Inflammatory macrophage treated with lipopolysaccharide for 4 hours (primary cell): Measurements from ENCODE around the gene IL6R.
"Not testable (repeated sequence)": the region's sequence is repeated elsewhere in the genome, so short reads cannot be mapped to it uniquely, and the experiment has no call there.

Experiments
- DNase-seq: peaks from one replicate; pipeline ENCODE4 v3.0.0-alpha.2; 2020

The IL6R gene

DNA sequence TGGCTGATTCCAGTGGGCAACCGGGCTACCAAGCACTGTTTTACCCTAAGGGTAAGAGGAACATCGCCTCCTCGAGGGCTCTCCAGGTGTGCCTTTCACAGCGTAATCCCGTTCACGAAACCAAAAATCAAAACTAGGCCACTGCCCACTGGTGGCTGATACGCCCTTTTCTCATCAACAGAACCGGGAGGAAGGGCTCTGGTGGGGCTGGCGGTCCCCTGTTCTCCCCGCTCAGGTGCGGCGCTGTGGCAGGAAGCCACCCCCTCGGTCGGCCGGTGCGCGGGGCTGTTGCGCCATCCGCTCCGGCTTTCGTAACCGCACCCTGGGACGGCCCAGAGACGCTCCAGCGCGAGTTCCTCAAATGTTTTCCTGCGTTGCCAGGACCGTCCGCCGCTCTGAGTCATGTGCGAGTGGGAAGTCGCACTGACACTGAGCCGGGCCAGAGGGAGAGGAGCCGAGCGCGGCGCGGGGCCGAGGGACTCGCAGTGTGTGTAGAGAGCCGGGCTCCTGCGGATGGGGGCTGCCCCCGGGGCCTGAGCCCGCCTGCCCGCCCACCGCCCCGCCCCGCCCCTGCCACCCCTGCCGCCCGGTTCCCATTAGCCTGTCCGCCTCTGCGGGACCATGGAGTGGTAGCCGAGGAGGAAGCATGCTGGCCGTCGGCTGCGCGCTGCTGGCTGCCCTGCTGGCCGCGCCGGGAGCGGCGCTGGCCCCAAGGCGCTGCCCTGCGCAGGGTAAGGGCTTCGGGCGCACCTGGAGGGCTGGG is at the start of gene IL6R:
TSS of gene IL6R (plus strand) at position 360 of the 763 bp plus-strand sequence. CDS start at position 647, 287 bp downstream.
- peak; percentile 99 for DNase-seq

DNA sequence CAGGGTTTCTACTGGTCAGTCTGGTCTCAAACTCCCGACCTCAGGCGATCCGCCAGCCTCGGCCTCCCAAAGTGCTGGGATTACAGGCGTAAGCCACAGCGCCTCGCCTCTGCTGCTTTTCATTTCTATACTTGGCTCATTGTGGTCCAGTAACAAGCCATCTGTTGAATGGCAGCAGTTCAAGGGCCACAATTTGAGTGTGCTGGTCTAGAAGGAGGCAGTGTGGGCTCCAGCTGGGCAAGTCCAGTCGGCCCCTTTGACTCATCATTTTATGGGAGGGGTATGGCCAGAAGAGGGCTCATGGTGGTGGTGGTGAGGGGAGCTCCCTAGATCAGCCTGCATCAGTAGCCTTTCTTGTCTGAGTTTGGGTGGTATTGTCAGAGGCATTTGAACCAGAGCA is 46.6 kb upstream of the IL6R start:
- DNase-seq: no peak

DNA sequence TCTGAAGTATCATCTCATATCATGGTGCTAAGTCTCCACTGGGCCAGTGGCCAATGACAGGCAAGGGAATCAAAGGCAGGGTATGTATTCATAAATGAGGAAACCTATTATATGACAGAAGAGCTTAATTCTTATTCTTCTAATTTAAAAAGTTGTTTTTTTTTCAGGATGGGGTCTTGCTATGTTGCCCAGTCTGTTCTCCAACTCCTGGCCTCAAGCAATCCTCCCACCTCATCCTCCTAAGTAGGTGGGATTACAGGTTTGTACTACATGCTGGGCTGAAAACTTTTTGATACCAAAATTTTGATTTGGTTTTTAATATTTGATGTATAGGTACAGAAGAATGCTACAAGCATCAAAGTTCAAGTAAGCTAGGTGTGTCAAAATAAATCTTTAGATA is 44.9 kb upstream of the IL6R start:
- DNase-seq: no peak

DNA sequence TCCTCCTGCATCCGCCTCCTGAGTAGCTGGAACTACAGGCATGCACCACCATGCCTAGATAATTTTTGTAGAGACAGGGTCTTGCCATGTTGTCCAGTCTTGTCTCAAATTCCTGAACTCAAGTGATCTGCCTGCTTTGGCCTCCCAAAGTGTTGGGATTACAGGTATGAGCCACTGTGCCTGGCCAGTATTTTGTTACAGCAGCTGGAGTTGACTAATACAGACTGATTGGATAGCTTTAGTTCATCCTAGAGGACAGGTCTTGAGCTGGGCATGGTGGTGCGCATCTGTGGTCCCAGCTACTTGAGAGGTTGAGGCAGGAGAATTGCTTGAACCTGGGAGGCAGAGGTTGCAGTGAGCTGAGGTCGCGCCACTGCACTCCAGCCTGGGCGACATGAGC is 44.3 kb upstream of the IL6R start:
- not testable (repeated sequence) for DNase-seq

DNA sequence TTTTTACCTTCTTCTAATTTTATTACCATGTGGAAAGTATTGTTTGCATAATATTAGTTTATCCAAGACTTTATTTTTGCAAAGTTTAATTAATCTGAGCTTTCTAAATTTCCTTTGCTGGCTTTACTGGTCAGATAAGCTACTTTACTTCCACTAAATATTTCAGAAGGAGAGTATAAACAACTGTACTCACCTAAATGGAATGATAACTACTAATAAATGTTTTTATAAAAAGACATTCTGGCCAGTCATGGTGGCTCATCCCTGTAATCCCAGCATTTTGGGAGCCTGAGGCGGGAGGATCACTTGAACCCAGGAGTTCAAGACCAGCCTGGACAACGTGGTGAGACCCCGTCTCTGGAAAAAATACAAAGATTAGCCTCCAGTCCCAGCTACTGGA is 43.8 kb upstream of the IL6R start:
- DNase-seq: no peak

DNA sequence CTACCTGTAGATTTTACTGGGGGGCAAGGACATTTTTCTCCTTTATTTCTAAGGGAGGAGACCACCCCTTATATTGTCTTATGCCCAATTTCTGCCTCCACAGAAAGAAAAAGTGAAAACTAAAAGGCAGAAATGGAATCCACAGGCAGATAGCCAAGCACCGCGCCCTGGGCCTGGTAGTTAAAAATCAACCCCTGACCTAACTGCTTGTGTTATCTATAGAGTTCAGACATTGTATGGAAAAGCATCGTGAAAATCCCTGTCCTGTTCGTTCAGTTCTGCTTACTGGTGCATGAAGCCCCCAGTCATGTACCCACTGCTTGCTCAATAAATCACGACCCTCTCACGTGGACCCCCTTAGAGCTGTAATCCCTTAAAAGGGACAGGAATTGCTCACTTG is 33.7 kb upstream of the IL6R start:
- no peak for DNase-seq

DNA sequence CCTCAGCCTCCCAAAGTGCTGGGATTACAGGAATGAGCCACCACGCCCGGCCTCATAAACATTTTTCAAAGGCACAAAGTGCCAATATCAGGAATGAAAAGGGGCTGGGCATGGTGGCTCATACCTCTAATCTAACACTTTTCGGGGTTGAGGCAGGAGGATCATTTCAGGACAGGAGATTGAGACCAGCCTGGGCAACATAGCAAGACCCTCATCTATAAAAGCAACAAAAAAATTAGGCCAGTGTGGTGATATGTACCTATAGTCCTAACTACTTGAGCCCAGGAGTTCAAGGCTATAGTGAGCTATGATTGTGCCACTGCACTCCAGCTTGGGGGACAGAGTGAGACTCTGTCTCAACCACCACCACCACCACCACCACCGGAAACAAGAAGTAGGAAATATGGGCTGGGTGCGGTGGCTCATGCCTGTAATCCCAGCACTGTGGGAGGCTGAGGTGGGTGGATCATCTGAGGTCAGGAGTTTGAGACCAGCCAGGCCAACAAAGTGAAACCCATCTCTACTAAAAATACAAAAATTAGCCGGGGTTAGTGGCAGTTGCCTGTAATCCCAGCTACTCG is 31.3 kb upstream of the IL6R start:
- DNase-seq: peak; percentile 58

DNA sequence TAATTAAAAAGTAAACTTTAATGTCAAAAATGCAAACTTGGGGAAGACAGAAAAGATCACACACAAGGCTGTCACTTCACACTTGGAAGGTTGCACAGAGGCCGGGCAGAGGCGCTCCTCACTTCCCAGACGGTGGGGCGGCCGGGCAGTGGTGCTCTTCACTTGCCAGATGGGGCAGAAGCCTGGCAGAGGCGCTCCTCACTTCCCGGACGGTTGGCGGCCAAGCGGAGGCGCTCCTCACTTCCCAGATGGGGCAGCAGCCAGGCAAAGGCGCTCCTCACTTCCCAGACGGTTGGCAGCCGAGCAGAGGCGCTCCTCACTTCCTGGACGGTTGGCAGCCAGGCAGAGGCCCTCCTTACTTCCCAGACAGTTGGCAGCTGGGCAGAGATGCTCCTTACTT is 25.8 kb upstream of the IL6R start:
- DNase-seq: no peak

DNA sequence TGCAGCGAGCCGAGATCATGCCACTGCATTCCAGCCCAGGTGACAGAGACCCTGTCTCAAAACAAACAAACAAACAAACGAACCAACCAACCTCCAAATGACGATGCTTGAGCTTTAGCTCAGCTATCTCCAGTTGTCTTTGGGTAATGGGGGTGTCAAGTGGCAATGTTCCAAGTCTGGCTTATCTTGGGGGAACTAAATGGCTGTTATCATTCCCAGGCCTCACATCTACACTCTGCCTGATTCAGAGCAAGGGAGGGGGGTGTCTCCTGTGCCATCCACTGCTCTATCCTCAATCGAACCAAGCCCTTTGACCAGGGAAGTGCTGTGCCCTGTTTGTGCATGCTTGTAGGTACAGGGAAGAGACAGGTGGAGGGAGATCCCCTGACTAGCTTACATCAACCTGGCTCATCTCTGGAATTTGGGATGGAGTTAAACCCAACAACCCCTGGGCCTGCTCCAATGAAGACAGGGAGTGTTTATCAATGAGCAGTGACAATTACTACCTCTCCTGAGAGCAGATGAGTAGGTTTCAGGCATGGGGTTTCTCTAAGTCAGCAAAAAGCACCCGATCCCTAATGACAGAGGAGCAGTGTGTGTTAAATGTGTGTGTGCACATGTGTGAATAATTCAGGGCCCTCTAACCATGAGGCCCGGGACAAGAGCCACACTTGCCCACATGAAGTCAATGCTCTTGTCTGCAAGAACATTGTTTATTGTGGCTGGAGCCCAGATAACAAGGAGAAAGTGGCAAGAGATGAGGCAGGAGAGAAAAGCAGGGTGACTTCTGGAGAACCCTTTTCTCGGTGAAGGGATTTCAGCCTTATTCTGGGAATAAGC is 20.3 kb upstream of the IL6R start:
- DNase-seq: no peak

DNA sequence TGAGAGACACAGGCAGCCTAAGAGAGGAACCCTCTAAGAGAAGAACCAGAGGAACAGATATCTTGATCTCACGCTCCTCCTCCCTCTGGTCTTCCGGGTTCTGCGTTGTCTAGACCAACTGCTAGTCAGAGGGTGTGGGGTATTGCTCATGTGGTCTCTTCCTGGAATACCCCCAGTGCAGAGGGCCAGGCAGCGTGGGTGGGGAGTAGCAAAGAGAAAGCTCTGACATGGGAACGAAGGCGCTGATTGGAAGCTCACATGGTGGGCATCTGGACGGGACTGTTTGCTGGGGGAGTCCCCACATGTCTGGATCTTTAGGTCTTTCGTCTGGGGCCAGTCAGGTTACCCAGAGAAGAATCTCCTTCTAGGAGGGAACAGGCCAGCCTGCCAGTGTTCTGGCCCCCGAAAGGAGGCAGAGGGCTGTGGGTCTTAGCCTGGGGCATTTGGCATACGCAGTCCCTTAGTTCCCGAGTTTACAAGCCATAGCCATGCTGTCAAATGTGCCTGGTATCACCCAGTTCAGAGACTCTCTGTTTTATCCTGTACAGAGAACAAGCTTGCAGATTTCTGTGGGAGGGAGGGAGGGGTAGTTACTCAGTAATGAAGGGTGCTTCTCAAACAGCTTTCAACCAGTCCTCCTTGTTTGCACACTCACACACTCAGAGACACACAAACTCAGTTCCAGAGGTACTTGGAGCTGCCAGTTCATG is 18.3 kb upstream of the IL6R start:
- DNase-seq: peak; percentile 80

DNA sequence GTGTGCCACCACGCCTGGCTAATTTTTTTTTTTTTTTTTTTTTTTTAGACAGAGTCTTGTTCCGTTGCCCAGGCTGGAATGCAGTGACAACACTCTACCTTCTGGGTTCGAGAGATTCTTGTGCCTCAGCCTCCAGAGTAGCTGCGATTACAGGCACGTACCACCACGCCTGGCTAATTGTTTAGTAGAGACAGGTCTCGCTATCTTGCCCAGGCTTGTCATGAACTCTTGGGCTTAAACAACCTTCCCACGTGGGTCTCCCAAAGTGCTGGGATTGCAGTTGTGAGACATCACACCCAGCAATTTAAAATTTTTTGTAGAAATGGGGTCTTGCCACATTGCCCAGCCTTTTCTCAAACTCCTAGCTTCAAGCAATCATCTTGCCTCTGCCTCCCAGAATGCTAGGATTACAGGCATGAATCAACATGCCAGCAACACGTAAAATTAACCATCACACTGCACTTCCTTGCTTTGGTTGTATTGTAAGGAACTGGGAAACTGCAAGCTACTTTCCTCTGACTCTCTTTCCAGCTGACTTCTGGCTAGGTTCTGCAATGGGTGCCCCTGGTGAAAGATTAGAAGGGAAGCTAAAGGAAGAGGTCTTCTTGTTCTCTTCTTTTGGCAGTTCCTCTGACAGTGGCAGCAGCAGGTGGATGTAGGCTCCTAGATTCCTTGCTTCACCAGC is 13.9 kb upstream of the IL6R start:
- peak; percentile 59 for DNase-seq

DNA sequence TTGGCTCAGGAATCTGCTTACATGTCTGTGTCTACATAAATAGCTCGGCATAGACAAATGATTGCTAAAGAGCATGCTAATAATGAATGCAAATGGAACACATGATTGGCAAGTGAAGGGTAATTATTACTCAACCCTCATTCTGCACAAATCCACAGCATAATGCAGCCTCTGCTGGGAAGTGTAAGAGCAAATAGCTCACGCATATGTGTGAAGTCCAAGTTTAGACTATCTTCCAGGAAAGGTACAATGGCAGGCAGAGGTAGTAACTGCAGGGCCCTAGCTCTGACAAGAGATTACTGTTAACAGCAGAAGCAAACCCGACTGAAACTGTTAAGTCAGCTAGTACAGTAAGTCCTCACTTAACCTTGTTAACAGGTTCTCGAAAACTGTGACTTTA is 7.0 kb upstream of the IL6R start:
- peak; percentile 45 for DNase-seq

DNA sequence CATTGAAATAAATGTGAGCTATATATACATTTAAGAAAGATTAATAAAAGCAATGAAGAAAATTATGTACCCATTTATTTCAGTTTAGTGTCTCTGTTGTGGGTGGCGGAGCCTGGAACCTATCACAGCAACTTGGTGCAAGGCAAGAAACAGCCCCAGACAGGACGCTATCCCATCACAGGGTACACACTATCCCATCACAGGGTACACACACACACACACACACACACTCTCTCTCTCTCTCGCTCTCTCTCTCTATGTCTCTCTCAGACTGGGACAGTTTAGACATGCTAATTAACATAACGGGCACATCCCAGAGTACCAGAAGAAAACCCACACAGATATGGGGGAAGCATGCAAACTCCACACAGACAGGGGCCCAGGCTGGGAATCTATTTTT is 6.5 kb upstream of the IL6R start:
- DNase-seq: no peak

DNA sequence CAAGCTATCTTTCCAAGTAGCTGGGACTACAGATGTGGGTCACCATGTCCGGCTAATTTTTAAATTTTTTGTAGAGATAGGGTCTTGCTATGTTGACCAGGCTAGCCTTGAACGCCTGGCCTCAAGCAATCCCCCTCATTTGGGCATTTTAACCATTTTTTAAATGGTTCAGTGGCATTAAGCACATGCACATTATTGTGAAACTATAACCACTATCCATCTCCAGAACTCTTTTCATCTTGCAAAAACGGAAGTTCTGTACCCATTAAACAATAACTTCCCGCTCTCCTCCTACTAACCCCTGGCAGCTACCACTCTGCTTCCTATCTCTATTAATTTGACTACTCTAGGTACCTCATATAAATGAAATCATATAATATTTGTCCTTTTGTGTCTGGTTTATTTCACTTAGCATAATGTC is 4.8 kb upstream of the IL6R start:
- DNase-seq: peak; percentile 72

DNA sequence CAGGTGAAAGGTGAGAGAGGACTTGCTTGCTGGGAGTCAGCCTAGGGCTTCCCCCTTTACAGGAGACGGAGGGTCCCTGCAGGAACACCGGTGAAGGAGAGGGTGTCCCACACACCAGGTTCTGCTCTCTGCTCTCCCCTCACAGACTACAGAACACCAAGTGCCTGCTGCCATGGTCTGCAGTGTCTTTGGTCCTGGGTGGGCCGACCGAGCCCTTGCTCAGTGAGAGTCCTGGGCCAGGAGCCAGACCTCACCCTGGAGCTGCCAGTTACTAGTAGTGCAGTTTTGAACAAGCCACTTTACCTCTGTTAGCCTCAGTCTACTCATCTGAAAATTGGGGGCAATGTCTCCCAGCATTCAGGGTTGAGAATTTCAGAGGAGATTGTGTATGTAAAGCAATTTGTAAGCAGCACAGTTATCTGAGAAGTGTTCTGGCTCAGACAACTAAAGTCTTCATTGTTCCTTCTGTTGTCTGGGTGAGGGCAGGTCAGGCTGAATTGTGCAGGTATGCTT is 2.7 kb upstream of the IL6R start:
- no peak for DNase-seq

DNA sequence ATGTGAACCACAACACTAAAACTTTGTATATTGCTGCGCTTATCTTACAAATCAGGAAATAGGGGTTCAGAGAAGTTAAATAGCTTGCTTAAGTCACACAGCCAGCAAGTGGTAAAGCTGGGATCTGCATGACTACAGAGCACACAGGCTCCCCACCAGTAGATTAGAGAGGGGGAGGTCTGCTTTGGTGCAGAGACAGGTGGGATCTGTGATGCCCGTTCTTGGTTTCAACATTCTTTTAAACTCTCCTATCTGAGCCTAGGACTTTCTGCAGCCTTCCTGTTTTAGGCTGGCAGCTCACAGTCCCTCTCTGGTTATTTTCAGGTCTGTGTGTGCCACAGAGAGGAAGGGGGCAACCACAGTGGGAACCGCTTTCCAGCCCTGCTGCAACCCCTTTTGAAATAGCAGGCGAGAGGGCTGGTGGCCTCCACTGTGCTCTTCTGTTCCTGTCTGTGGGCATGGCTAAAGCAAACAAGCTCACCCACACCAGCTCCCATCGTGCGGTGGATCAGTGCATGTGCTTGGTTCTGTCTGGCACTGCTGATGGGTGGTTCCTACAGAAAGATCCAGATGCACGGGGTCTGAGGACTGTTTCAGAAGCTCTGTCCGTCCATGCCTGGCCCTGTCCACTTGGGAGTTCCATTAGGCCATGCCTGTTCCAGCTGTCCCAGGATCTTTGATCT is 1.7 kb upstream of the IL6R start:
- DNase-seq: peak; percentile 43

DNA sequence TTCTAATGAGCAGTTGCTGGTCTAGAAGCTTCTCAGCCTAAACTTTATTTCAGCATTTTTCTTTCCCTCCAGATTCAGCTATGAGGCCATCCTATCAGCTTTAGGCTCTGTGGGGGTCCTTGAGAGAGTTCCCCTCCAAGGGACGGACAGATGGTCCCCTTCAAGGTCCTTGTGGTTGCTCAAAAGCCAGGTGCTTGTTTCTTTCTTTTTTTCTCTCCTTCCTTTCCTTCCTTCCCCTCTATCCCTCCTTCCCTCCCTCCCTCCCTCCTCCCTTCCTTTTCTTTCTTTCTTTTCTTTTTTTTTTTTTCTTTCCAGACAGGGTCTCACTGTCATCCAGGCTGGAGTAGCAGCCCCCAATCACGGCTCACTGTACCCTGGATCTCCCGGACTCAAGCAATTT is 1.2 kb upstream of the IL6R start:
- DNase-seq: no peak

DNA sequence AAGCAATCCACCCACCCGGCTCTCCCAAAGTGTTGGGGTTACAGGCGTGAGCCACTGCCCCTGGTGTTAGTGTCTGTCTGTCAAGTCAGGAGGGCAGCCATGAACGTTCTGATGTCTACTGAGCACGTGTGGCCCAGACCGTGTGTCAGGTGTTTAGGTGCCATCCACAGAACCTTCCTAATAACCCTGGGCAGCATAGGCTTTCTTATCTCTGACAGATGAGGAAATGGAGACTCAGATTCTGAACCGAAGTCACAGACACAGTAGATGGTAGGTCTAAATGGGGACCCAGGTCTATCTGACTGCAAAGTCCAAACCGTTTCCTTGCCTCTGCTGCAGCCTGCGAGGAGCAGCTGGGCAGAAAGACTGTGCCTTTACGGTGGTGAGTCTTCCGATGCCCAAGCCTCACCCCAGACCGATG is 622 bp upstream of the IL6R start:
- DNase-seq: no peak

DNA sequence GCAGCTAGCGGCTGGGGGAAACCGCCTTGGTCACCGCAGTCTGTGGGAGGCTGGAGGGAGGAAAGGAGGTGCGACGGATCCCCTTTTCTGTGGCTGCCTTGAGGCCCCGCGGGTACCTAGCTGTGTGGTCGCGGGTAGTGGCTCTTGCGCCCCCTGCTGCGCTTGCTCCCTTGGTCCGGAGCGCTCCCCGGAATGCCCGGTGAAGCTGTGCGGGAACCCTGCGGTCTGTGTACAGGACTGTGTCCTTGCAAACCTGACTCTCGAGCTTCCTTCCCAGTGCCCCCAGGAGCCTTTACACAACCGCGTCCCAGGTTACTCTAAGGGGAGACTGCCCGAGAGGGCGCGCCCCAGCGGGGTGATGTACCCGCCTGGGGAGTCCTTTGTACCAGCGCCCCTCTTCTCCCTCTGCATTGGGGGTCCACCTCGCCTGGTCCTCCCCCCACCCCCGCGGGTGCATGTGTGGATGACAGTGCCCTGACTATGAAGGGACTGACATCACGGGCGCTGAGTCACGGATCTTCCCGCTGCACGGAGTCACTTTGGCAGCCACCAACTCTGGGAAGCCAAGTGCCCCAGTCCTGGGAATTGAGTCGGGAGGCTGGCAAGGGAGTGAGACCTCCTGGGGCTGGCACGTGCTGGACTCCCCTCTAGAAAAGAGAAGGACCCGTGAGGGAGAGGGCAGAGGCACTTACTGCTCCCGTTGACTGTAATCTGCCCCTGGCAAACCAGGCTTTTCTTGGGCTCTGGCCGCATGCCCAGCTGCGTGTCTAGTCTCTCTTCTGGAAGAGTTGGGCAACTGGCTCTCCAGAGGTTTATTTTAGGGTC is 816 bp downstream of the IL6R start:
- DNase-seq: peak; percentile 94

DNA sequence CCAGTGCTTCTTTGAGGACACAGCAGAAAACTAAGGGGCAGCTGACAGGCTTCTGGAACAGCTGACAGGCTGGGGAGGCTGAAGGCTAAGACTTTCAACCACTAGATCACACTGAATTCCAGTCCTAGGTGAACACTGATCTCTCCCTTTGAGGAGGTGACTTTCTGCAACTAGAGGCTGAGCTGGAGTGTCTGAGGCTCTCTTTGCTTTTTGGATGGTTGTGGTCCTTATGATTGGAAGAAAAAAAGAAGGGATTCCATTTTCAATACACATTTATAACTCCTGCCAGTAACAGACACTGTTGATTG is 1.4 kb downstream of the IL6R start:
- DNase-seq: no peak

DNA sequence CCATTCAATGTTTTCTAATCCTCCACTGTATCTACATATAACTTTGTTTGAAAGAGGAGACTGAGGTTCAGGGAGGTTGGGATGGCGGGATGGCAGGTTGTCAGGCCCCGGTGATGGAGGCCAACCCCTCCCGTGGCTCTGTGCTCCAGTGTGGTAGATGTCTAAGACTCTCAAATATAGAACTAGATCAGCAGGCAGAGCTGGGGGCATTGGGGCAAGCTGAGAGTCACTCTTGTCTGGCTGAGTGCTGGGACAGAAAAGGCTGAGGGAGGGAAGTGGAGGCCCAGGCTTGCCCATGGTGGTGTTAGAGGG is 1.7 kb downstream of the IL6R start:
- DNase-seq: no peak
